K562 (cell line): ENCODE measurements around the gene PRDM4. TPM values are rescaled to one million over a fixed set of nuclear protein-coding genes. Genes with fewer than 3 reads are reported as not detected.

Source experiments
- ATAC-seq: fragments of 200-7000 bp; cut with Tn5 transposase; 3 replicates; pipeline ENCODE4 v1.9.1; 2020; ENCODE audit warnings: moderate library complexity
- BruUV-seq: library from RNA; stranded (reverse); fragments of 400-500 nt; replicated peaks from 2 replicates; lab custom pipeline; 2021; lab: Mats Ljungman, UMichigan
- CTCF ChIA-PET: fragments of 300-600 bp; formaldehyde crosslinking; extraction: SDS; loops from one replicate; lab custom pipeline; 2021; ENCODE audit warnings: low intra/inter-chr PET ratio; lab: Yijun Ruan, JAX
- POLR2A ChIA-PET: fragments of 300-600, 350-650 bp; sonication (Branson Sonifier 250); formaldehyde crosslinking; extraction: SDS; loops from one replicate; lab custom pipeline; 2021; ENCODE audit warnings: antibody characterized with exemption, inconsistent platforms; lab: Yijun Ruan, JAX
- DNase-seq, 4 experiments: peaks; one replicate each; pipeline versions ENCODE4 v3.0.0 to v3.0.0-alpha.2; 2011 to 2018; ENCODE audit warnings: low spot score in 3 of 4, mixed read lengths in 3 of 4; ENCODE audit errors: extremely low read depth in 1 of 4
- FAIRE-seq: peaks from 2 replicates; lab custom pipeline; 2011; peaks lifted over from hg19 to GRCh38; lab: Jason Lieb, UNC
- H2AFZ ChIP-seq: 2 replicates; pipeline ENCODE4 v1.6.0; 2011; ENCODE audit warnings: low read depth, low read length, control low read depth, inconsistent platforms
- H3K27ac ChIP-seq: fragments of 200-600 bp; 3 replicates; pipeline ENCODE4 v1.8.0; 2011; ENCODE audit warnings: low read depth, mild to moderate bottlenecking, control low read depth, inconsistent platforms, low read length, moderate library complexity, mixed read lengths; ENCODE audit errors: extremely low read depth
- H3K27me3 ChIP-seq, 2 experiments: fragments of 300-600 bp in 1 of 2; 2 replicates in 1 of 2; 3 replicates in 1 of 2; pipeline versions ENCODE4 v1.6.0 to v1.8.0; 2011; ENCODE audit warnings: inconsistent platforms in 2 of 2, low read length in 2 of 2, mild to moderate bottlenecking in 1 of 2, mixed read lengths in 1 of 2, moderate library complexity in 1 of 2; ENCODE audit not compliant: control insufficient read depth in 2 of 2, insufficient read depth in 2 of 2
- H3K36me3 ChIP-seq: fragments of 300-600 bp; 3 replicates; pipeline ENCODE4 v1.8.0; 2011; ENCODE audit warnings: mild to moderate bottlenecking, low read length, inconsistent platforms; ENCODE audit not compliant: control insufficient read depth, insufficient read depth
- H3K4me1 ChIP-seq, 2 experiments: fragments of 200-600 bp in 1 of 2; replicated peaks in 1 of 2; 2 replicates in 1 of 2; 3 replicates in 1 of 2; pipeline versions ENCODE4 v1.5.1 to v1.8.0; 2011; ENCODE audit warnings: inconsistent platforms in 2 of 2, low read length in 2 of 2, mild to moderate bottlenecking in 1 of 2, mixed read lengths in 1 of 2, moderate library complexity in 1 of 2; ENCODE audit not compliant: control insufficient read depth in 2 of 2, insufficient read depth in 2 of 2
- H3K4me2 ChIP-seq: 2 replicates; pipeline ENCODE4 v1.6.1; 2011; ENCODE audit warnings: low read length, control low read depth, inconsistent platforms, mixed read lengths; ENCODE audit not compliant: insufficient read depth
- H3K4me3 ChIP-seq: fragments of 200-600 bp; sonication (generic), shearing (Covaris generic); 2 replicates; pipeline ENCODE4 v1.5.1; 2016; ENCODE audit warnings: control low read depth, inconsistent platforms
- H3K79me2 ChIP-seq: fragments of 200-600 bp; 3 replicates; pipeline ENCODE4 v1.8.0; 2011; ENCODE audit warnings: low read length, inconsistent platforms; ENCODE audit not compliant: control insufficient read depth, insufficient read depth
- H3K9ac ChIP-seq, 2 experiments: 2 replicates each; pipeline versions ENCODE4 v1.6.0 to v1.6.1; 2011; ENCODE audit warnings: low read depth in 2 of 2, low read length in 2 of 2, control low read depth in 1 of 2, inconsistent platforms in 1 of 2, mild to moderate bottlenecking in 1 of 2, mixed read lengths in 1 of 2; ENCODE audit not compliant: insufficient read depth in 1 of 2
- H3K9me1 ChIP-seq: one replicate; pipeline ENCODE4 v1.6.0; 2011; ENCODE audit warnings: inconsistent platforms, mild to moderate bottlenecking, low read length, moderate library complexity; ENCODE audit not compliant: control insufficient read depth, insufficient read depth
- H3K9me3 ChIP-seq: replicated peaks from 2 replicates; pipeline ENCODE4 v1.5.1; 2011; ENCODE audit warnings: low read depth, low read length, inconsistent platforms; ENCODE audit not compliant: control insufficient read depth, insufficient read depth
- H4K20me1 ChIP-seq: replicated peaks from 2 replicates; pipeline ENCODE4 v1.6.1; 2011; ENCODE audit warnings: low read length, inconsistent platforms, mixed read lengths; ENCODE audit not compliant: control insufficient read depth, insufficient read depth
- CTCF ChIP-seq, 3 experiments: IDR thresholded peaks in 2 of 3; conservative IDR thresholded peaks in 1 of 3; 2 replicates each; pipeline ENCODE4 v1.5.1; 2011 to 2012; ENCODE audit warnings: low read length in 3 of 3, mild to moderate bottlenecking in 3 of 3, control low read depth in 2 of 3, improper control_type of control experiment in 1 of 3, inconsistent platforms in 1 of 3, low read depth in 1 of 3, mixed read lengths in 1 of 3, moderate library complexity in 1 of 3; ENCODE audit not compliant: insufficient read depth in 2 of 3
- ELK1 ChIP-seq: sonication (generic); formaldehyde crosslinking; IDR thresholded peaks from 2 replicates; pipeline ENCODE4 v1.8.1; 2022; ENCODE audit warnings: missing genetic modification reagents
- ESRRB ChIP-seq: fragments of 250-450 bp; sonication (Bioruptor Pico); IDR thresholded peaks from 2 replicates; pipeline ENCODE4 v1.5.0; 2020; ENCODE audit warnings: mild to moderate bottlenecking, moderate library complexity, borderline replicate concordance
- FOS ChIP-seq: IDR thresholded peaks from 3 replicates; pipeline ENCODE4 v1.6.1; 2011; ENCODE audit not compliant: insufficient read length; ENCODE audit errors: extremely low read depth
- HBP1 ChIP-seq: fragments of 450-650 bp; formaldehyde crosslinking; IDR thresholded peaks from 2 replicates; pipeline ENCODE4 v1.4.0; 2022; ENCODE audit warnings: missing genetic modification characterization
- ILF3 ChIP-seq: fragments of 450-650 bp; IDR thresholded peaks from 2 replicates; pipeline ENCODE4 v1.6.1; 2018; ENCODE audit warnings: antibody characterized with exemption, mild to moderate bottlenecking, moderate library complexity, borderline replicate concordance
- ZBTB33 ChIP-seq: sonication (generic); formaldehyde crosslinking; IDR thresholded peaks from 2 replicates; pipeline ENCODE4 v1.8.1; 2023; ENCODE audit warnings: mild to moderate bottlenecking, missing genetic modification reagents
- WGBS: fragments of 100-300 bp; shearing (Covaris generic); methylation state at CpG from one replicate; pipeline ENCODE4 v1.1.6; 2016; ENCODE audit warnings: low coverage, mixed read lengths; ENCODE audit not compliant: insufficient coverage; ENCODE audit errors: missing lambda C conversion rate; 5-methylcytosine and 5-hydroxymethylcytosine counted together
- in situ Hi-C: fragments of 300-500 bp; cut with MboI; formaldehyde crosslinking; loops from 4 replicates; pipeline ENCODE4 v1.15.0; 2018; ENCODE audit warnings: inconsistent platforms, mixed read lengths
- intact Hi-C: fragments of 100-400 bp; cut with micrococcal nuclease; formaldehyde crosslinking; loops from 2 replicates; pipeline ENCODE4 v1.14.2; 2022
- polyA plus RNA-seq, 8 experiments: library from polyadenylated mRNA; depleted of rRNA in 4 of 8; stranded (reverse) in 5 of 8; unstranded in 3 of 8; fragments of >200 nt; fragmentation: Nextera tagmentation in 2 of 8; fragmentation: Illumina TruSeq in 1 of 8; extraction: Ambion mirVana in 2 of 8; extraction: Trizol in 1 of 8; gene quantifications; 2 replicates each; pipeline versions ENCODE4 v1.2.1 to v1.2.3, GENCODE V29; 2011 to 2014; ENCODE audit warnings: inconsistent platforms in 1 of 8, missing spikeins in 1 of 8
- total RNA-seq, 7 experiments: library from RNA; depleted of rRNA in 6 of 7; stranded (reverse); fragments of >200 nt in 6 of 7; fragmentation: Illumina TruSeq in 2 of 7; extraction: Trizol in 2 of 7; gene quantifications; 2 replicates each; pipeline versions ENCODE4 v1.2.1 to v1.2.3, GENCODE V29; 2011 to 2021; ENCODE audit warnings: low replicate concordance in 1 of 7

PRDM4 gene
- total and polyA plus RNA-seq, 9 of the 15 experiments (the other 6 are each of a cell fraction or from before 2014, with no cell fraction given), result 5.9 to 26.0 (median 20.0) TPM

GRCh38 chr12:107776171-107776570, 15.2 kb upstream of the PRDM4 start (continued):
- TF ChIP-seq ELK1, result no peak
- TF ChIP-seq ILF3, result no peak
- TF ChIP-seq HBP1 (CRISPR knock-in tag), result no peak
- TF ChIP-seq FOS, result no peak
- no peak for TF ChIP-seq ESRRB (CRISPR knock-in tag)

GRCh38 chr12:107775093-107775721, 14.3 kb upstream of the PRDM4 start:
- H3K27me3 ChIP-seq, result peaks cover 27 to 40% of the 10 kb centered on the region in 2 experiments
- POLR2A ChIA-PET, result no interaction called here
- intact Hi-C loops, result no loop called here

More at GRCh38 chr12:107775093-107775721, 14.3 kb upstream of the PRDM4 start:
- no peak overlapping the region for H3K4me3 ChIP-seq
- FAIRE-seq, result no peak
- H3K36me3 ChIP-seq, result no peaks in the 10 kb centered on the region
- H3K79me2 ChIP-seq, result no peaks in the 10 kb centered on the region
- DNase-seq, result no peak
- H3K4me1 ChIP-seq, result peaks cover 0 to 4% of the 10 kb centered on the region in 2 experiments; a peak in 1 of 5 replicates
- TF ChIP-seq CTCF (IDR thresholded peaks at IDR 0.05 in 2 of 3, conservative IDR thresholded peaks at IDR 0.05 in 1 of 3; ENCODE audit: insufficient read depth in 2 of 3, low read depth in 1 of 3, low read length in 3 of 3) (no peak), ZBTB33 (peak; percentile 42; the same call in 1 of the 2 replicates)
- H3K9me1 ChIP-seq, result no peaks in the 10 kb centered on the region
- WGBS, result 39% methylated on average over 28 of the region's 66 CpGs
- no peaks in the 10 kb centered on the region for H4K20me1 ChIP-seq
- in situ Hi-C loops, result no loop called here
- H3K27ac ChIP-seq, result no peak overlapping the region
- H3K9ac ChIP-seq, result no peak overlapping the region
- CTCF ChIA-PET, result no interaction called here
- ATAC-seq, result no peak
- no peak overlapping the region for H2AFZ ChIP-seq
- no TSS peak for BruUV-seq
- H3K9me3 ChIP-seq, result no peaks in the 10 kb centered on the region
- no peak overlapping the region for H3K4me2 ChIP-seq
